ENCODE results near the gene NUMBL. TPM values are rescaled to one million over a fixed set of nuclear protein-coding genes. Genes with fewer than 3 reads are reported as not detected.

The NUMBL gene
- total RNA-seq, 2 experiments from 2014 or later = 4.9 to 8.9 TPM

DNA sequence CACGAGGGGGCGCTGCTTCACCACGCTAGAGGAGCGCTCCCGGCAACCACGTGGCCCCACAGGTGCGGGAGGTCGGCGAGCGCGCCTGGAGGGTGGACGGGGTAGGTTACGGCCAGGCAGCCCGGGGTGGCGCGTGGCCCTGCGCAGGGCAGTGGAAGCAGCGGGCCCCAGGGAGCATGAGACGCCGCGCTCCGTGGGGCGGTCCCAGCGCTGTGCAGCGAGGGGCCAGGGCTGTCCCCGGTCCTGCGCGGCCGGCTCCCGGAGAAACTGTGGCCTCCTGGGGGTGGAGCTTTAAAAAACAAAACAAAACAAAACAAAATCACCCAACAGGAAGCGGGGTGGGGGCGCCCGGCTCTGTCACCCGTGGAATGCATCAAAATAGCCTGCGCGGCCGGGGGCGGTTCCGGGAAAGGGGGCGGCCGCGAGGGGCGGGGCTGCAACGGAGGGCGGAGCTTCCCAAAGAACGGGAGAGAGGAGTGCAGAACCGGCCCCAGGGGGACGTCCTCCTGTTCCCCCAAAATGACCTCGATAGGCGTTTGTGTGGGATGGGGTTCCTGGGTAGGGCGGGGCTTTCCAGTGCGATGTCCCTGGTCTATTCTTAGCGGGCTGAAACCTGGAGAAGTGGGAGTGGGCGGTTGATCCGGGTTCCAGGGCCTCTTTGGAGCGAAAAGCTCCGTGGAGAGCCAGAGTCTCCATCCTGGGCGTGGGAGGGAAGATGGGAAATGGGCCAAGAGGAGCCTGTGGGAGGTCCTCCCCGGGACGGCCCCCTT, 27.3 kb downstream of the NUMBL start:
- peak overlapping the region; percentile 76 for H3K4me3 ChIP-seq (ENCODE audit: low read depth, low read length, poor library complexity, severe bottlenecking)
- intact Hi-C loops (cut with micrococcal nuclease; ENCODE audit: unreplicated experiment) = loop anchor here (1.0 to 5.0 kb wide), 5 partner anchors 89 to 482 kb away; partner anchors contain the start of genes ACTMAP and SNRPA
- H3K36me3 ChIP-seq (ENCODE audit: insufficient read depth, low read length) = no peaks in the 10 kb centered on the region
- POLR2A ChIA-PET = interaction anchor here (0.6 kb wide), 1 partner anchor 157 kb away, joined by 3 read pairs; no protein-coding TSS in a partner anchor
- H2AFZ ChIP-seq (ENCODE audit: low read length) = peak overlapping the region; percentile 94
- DNase-seq (ENCODE audit: low spot score) = peak; percentile 91
- peaks cover 8% of the 10 kb centered on the region for H3K4me1 ChIP-seq (ENCODE audit: insufficient read depth, low read length, poor library complexity, severe bottlenecking)
- TF ChIP-seq EZH2phosphoT487 (IDR thresholded peaks at IDR 0.05; ENCODE audit: borderline replicate concordance, low read depth, low read length) = no peak
- TF ChIP-seq, protein P1, sequence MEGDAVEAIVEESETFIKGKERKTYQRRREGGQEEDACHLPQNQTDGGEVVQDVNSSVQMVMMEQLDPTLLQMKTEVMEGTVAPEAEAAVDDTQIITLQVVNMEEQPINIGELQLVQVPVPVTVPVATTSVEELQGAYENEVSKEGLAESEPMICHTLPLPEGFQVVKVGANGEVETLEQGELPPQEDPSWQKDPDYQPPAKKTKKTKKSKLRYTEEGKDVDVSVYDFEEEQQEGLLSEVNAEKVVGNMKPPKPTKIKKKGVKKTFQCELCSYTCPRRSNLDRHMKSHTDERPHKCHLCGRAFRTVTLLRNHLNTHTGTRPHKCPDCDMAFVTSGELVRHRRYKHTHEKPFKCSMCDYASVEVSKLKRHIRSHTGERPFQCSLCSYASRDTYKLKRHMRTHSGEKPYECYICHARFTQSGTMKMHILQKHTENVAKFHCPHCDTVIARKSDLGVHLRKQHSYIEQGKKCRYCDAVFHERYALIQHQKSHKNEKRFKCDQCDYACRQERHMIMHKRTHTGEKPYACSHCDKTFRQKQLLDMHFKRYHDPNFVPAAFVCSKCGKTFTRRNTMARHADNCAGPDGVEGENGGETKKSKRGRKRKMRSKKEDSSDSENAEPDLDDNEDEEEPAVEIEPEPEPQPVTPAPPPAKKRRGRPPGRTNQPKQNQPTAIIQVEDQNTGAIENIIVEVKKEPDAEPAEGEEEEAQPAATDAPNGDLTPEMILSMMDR (conservative IDR thresholded peaks at IDR 0.05; ENCODE audit: low read length) = peak; percentile 90; the same call in 1 of the 2 replicates
- H4K20me1 ChIP-seq (ENCODE audit: insufficient read depth, low read length) = no peaks in the 10 kb centered on the region
- H3K27ac ChIP-seq (ENCODE audit: low read depth, low read length, poor library complexity, severe bottlenecking) = peak overlapping the region; percentile 31
- H3K79me2 ChIP-seq (ENCODE audit: insufficient read depth, low read depth, low read length) = no peaks in the 10 kb centered on the region
- CTCF ChIA-PET (ENCODE audit: unreplicated experiment) = interaction anchor here (0.6 to 1.0 kb wide), 2 partner anchors 87 to 157 kb away, joined by 3 read pairs; partner anchors contain the start of gene ACTMAP
- no peaks in the 10 kb centered on the region for H3K9me3 ChIP-seq (ENCODE audit: low read length)
- peak overlapping the region; percentile 83 for H3K4me2 ChIP-seq (ENCODE audit: low read length)
- no peaks in the 10 kb centered on the region for H3K9me2 ChIP-seq (ENCODE audit: insufficient read depth, low read length)
- no TSS peak for BruUV-seq (replicated peaks)

DNA sequence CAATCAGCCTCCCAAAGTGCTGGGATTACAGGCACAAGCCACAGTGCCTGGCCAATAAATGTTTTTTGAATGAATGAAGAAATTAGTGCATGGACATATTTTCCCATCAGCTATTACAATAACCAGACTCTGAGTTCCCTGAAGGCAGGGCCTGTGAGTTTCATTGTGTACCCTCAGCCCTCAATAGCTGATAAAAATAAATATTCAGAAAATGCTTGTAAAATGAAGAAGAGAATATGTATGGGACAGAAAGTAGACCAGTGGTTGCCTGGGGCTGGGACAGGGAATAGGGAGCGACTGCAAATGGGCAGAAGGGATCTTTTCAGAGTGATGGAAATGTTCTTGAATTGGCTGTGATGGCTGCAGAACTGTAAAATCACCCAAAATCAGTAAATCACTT, 28.8 kb downstream of the NUMBL start:
- BruUV-seq (replicated peaks) = no TSS peak
- TF ChIP-seq, protein P1 (conservative IDR thresholded peaks at IDR 0.05; ENCODE audit: low read length) = no peak
- TF ChIP-seq EZH2phosphoT487 (IDR thresholded peaks at IDR 0.05; ENCODE audit: borderline replicate concordance, low read depth, low read length) = no peak
- no peak overlapping the region for H3K27ac ChIP-seq (ENCODE audit: low read depth, low read length, poor library complexity, severe bottlenecking)
- H4K20me1 ChIP-seq (ENCODE audit: insufficient read depth, low read length) = no peaks in the 10 kb centered on the region
- POLR2A ChIA-PET = interaction anchor here (0.6 kb wide), 2 partner anchors 72 to 158 kb away, joined by 3 read pairs; no protein-coding TSS in a partner anchor
- no peaks in the 10 kb centered on the region for H3K36me3 ChIP-seq (ENCODE audit: insufficient read depth, low read length)
- intact Hi-C loops (cut with micrococcal nuclease; ENCODE audit: unreplicated experiment) = loop anchor here (1.0 to 5.0 kb wide), 4 partner anchors 91 to 483 kb away; partner anchors contain the start of genes ACTMAP and SNRPA
- no peaks in the 10 kb centered on the region for H3K9me2 ChIP-seq (ENCODE audit: insufficient read depth, low read length)
- no peaks in the 10 kb centered on the region for H3K9me3 ChIP-seq (ENCODE audit: low read length)
- no peaks in the 10 kb centered on the region for H3K79me2 ChIP-seq (ENCODE audit: insufficient read depth, low read depth, low read length)
- CTCF ChIA-PET (ENCODE audit: unreplicated experiment) = interaction anchor here (1.1 kb wide), 1 partner anchor 158 kb away, joined by 3 read pairs; no protein-coding TSS in a partner anchor
- H3K4me2 ChIP-seq (ENCODE audit: low read length) = no peak overlapping the region
- no peak for DNase-seq (ENCODE audit: low spot score)
- H2AFZ ChIP-seq (ENCODE audit: low read length) = no peak overlapping the region
- peaks cover 8% of the 10 kb centered on the region for H3K4me1 ChIP-seq (ENCODE audit: insufficient read depth, low read length, poor library complexity, severe bottlenecking)
- H3K4me3 ChIP-seq (ENCODE audit: low read depth, low read length, poor library complexity, severe bottlenecking) = no peak overlapping the region

DNA sequence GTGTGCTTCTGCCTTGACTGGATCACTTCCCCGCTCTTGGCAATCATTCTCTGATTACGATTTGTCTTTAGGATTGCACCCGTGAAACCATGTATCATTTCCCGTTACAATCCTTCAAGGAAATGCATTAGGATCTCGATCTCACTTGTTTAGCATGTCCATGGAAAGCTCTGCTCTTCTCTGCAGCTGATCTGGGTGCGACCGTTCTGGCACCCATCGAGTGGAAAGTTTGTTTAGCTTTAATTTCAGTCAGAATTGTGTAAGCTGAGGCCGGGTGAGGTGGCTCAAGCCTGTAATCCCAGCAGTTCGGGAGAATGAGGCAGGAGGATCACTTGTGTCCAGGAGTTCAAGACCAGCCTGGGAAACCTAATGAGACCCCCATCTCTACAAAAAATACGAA, 30.9 kb downstream of the NUMBL start:
- H2AFZ ChIP-seq (ENCODE audit: low read length) = no peak overlapping the region
- H4K20me1 ChIP-seq (ENCODE audit: insufficient read depth, low read length) = no peaks in the 10 kb centered on the region
- no peaks in the 10 kb centered on the region for H3K79me2 ChIP-seq (ENCODE audit: insufficient read depth, low read depth, low read length)
- H3K4me1 ChIP-seq (ENCODE audit: insufficient read depth, low read length, poor library complexity, severe bottlenecking) = peaks cover 8% of the 10 kb centered on the region
- H3K9me2 ChIP-seq (ENCODE audit: insufficient read depth, low read length) = no peaks in the 10 kb centered on the region
- H3K4me2 ChIP-seq (ENCODE audit: low read length) = no peak overlapping the region
- POLR2A ChIA-PET = no interaction called here
- TF ChIP-seq, protein P1 (conservative IDR thresholded peaks at IDR 0.05; ENCODE audit: low read length) = no peak
- TF ChIP-seq EZH2phosphoT487 (IDR thresholded peaks at IDR 0.05; ENCODE audit: borderline replicate concordance, low read depth, low read length) = no peak
- intact Hi-C loops (cut with micrococcal nuclease; ENCODE audit: unreplicated experiment) = no loop called here
- no peak for DNase-seq (ENCODE audit: low spot score)
- no peak overlapping the region for H3K4me3 ChIP-seq (ENCODE audit: low read depth, low read length, poor library complexity, severe bottlenecking)
- no peak overlapping the region for H3K27ac ChIP-seq (ENCODE audit: low read depth, low read length, poor library complexity, severe bottlenecking)
- no TSS peak for BruUV-seq (replicated peaks)
- no peaks in the 10 kb centered on the region for H3K36me3 ChIP-seq (ENCODE audit: insufficient read depth, low read length)
- CTCF ChIA-PET (ENCODE audit: unreplicated experiment) = no interaction called here
- H3K9me3 ChIP-seq (ENCODE audit: low read length) = no peaks in the 10 kb centered on the region
